OCI-LY1 (cell line): ENCODE data around the gene CMIP.

Experiments used
- H2AFZ ChIP-seq: fragments of 200-600 bp; sonication (generic), shearing (Covaris generic); 2 replicates; pipeline ENCODE4 v1.6.0; 2014; ENCODE audit warnings: antibody characterized with exemption, mild to moderate bottlenecking, low read length
- H3F3A ChIP-seq: fragments of 200-600 bp; sonication (generic), shearing (Covaris generic); 2 replicates; pipeline ENCODE4 v1.6.0; 2014; ENCODE audit warnings: mild to moderate bottlenecking, antibody characterized with exemption, low read length, moderate library complexity; ENCODE audit not compliant: insufficient read depth
- H3K27ac ChIP-seq: fragments of 200-600 bp; sonication (generic); 2 replicates; pipeline ENCODE4 v1.5.1; 2014; ENCODE audit warnings: low read length, mixed run types, mild to moderate bottlenecking, low read depth; ENCODE audit not compliant: poor library complexity, severe bottlenecking
- H3K27me3 ChIP-seq: fragments of 200-600 bp; sonication (generic); 2 replicates; pipeline ENCODE4 v1.6.0; 2014; ENCODE audit warnings: antibody characterized with exemption, mild to moderate bottlenecking, low read length, moderate library complexity; ENCODE audit not compliant: insufficient read depth
- H3K36me3 ChIP-seq: fragments of 200-600 bp; sonication (generic); 2 replicates; pipeline ENCODE4 v1.6.1; 2014; ENCODE audit warnings: mild to moderate bottlenecking, antibody characterized with exemption, low read length, moderate library complexity, mixed read lengths; ENCODE audit not compliant: insufficient read depth
- H3K4me1 ChIP-seq: fragments of 200-600 bp; sonication (generic); 2 replicates; pipeline ENCODE4 v1.5.1; 2014; ENCODE audit warnings: mild to moderate bottlenecking, low read length, moderate library complexity; ENCODE audit not compliant: insufficient read depth, severe bottlenecking
- H3K4me2 ChIP-seq: fragments of 200-600 bp; sonication (generic), shearing (Covaris generic); 2 replicates; pipeline ENCODE4 v1.6.1; 2014; ENCODE audit warnings: low read length
- H3K4me3 ChIP-seq: fragments of 200-600 bp; sonication (generic); 2 replicates; pipeline ENCODE4 v1.5.1; 2014; ENCODE audit warnings: low read length, low read depth, mild to moderate bottlenecking, mixed read lengths; ENCODE audit not compliant: poor library complexity, severe bottlenecking
- H3K79me2 ChIP-seq: fragments of 200-600 bp; shearing (Covaris generic); 2 replicates; pipeline ENCODE4 v1.6.1; 2016; ENCODE audit warnings: mixed run types, low read length, mixed read lengths; ENCODE audit not compliant: insufficient read depth
- H3K9ac ChIP-seq: fragments of 200-600 bp; sonication (generic), shearing (Covaris generic); 2 replicates; pipeline ENCODE4 v1.6.1; 2014; ENCODE audit warnings: mild to moderate bottlenecking, low read length, mixed read lengths
- H3K9me2 ChIP-seq: fragments of 200-600 bp; sonication (generic), shearing (Covaris generic); 2 replicates; pipeline ENCODE4 v1.6.1; 2014; ENCODE audit warnings: low read depth, mild to moderate bottlenecking, low read length, mixed read lengths
- H3K9me3 ChIP-seq: fragments of 200-600 bp; shearing (Covaris generic); 2 replicates; pipeline ENCODE4 v1.6.1; 2014; ENCODE audit warnings: low read length, mixed read lengths
- H4K20me1 ChIP-seq: fragments of 200-600 bp; sonication (generic), shearing (Covaris generic); 2 replicates; pipeline ENCODE4 v1.6.0; 2016; ENCODE audit warnings: mild to moderate bottlenecking, low read length; ENCODE audit not compliant: insufficient read depth
- CTCF ChIP-seq: fragments of 200-600 bp; sonication (generic), shearing (Covaris generic); IDR thresholded peaks from 2 replicates; pipeline ENCODE4 v1.5.1; 2017; ENCODE audit warnings: mild to moderate bottlenecking, antibody characterized with exemption, low read length, moderate library complexity, mixed read lengths
- EZH2 ChIP-seq: fragments of 200-600 bp; sonication (generic), shearing (Covaris generic); IDR thresholded peaks from 2 replicates; pipeline ENCODE4 v1.8.0; 2017; ENCODE audit warnings: borderline replicate concordance, mixed run types, mild to moderate bottlenecking, antibody characterized with exemption, low read length, moderate library complexity, mixed read lengths

CMIP gene

DNA sequence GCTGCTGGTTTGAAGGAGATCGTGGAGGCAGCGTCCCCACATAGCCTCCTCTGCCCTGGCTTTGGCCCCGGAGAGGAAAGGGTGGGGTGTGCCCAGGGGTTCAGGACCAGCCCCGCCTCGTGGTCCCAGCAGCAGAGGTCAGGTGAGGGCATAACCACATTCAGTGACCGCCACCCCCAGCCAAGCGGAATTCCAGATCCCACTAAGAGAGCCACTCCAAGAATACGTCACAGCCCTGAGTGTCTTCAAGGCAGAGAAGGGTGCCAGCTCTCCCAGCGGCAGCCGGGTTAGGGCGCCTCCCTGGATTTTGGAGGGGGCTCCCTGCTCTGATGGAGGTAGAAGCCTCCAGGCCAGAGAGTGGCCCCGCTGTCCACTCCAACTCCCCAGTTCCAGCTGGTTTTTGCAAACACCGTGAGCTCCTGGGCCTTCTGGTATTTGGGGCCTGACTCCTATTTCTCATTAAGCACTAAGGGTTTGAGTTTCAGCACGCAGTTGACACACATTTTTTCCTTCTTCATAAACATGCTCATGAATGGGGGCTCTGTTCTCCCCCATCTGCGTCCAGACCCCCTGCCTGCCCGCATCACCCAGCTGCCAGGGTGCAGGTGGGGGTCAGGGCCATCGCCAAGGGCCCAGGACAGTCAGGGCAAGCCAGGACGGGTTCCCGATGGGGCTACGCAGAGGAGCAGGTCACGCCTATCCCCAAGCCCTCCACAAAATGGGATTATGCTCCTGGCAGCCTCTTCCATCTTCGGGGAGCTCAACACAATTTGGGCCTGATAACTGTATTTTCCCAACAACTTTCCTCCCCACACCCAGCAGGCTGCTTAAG, 236.1 kb downstream of the CMIP start:
- Histone ChIP-seq H3K9ac (no peak overlapping the region), H3K4me1 (no peaks in the 10 kb centered on the region), H3K4me2 (no peak overlapping the region), H3K36me3 (peaks cover 58% of the 10 kb centered on the region), H3K79me2 (no peaks in the 10 kb centered on the region), H3K27ac (no peak overlapping the region), H3F3A (no peaks in the 10 kb centered on the region), H2AFZ (no peak overlapping the region), H3K9me2 (no peaks in the 10 kb centered on the region), H3K4me3 (no peak overlapping the region), H3K27me3 (no peaks in the 10 kb centered on the region), H3K9me3 (no peaks in the 10 kb centered on the region), H4K20me1 (no peaks in the 10 kb centered on the region)
- TF ChIP-seq CTCF (no peak), EZH2 (no peak)

DNA sequence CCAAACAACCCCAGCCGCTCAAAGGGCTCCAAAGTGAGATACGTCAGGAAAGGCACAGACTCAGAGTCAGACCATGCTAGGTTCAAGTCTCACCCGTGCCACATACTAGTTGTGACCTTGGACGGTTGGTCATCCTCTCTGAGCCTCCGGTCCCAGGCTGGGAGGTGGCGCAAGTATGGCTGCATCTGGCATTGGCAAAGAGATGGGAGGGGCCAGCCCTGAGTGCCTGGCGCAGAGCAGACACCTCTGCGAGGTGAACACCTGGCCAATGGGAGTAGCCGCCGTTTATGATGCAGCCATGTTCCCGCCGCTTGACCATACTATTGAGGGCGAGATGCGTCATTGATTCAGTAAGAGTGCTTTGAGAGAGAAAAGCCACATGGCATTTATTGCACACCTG, 236.7 kb downstream of the CMIP start:
- no peak overlapping the region for H3K27ac ChIP-seq

DNA sequence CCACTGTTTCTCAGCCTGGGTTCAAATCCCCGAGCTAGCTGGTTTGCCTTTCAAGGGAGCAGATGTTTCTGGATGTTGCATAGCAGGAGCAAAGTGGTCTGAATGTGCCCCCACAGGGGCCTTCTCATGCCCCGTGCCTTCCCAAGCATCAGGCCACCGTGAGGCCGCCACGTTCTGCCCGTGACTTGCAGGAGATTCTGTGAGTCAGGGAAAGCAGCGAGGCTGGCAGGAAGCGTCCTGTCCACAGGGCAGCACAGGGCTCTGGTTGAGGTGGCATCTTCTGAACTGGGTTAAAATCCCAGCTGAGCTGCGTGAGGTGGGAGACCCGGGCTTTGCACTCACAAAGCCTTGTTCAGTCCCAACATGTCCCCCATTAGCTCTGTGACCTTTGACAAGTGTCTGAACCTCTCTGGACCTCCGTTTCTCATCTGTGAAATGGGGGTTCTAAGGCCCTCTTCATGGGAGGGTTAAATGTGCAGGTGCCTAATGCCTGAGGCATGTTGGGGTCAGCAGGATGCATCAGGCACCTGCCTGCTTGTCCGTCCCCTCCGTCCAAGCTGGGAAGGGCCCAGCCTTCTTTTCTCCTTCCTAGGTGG, 239.7 kb downstream of the CMIP start:
- no peaks in the 10 kb centered on the region for H4K20me1 ChIP-seq

More for the DNA sequence above, 236.7 kb downstream of the CMIP start:
- Histone ChIP-seq H3K4me3 (no peak overlapping the region), H4K20me1 (no peaks in the 10 kb centered on the region), H3K4me1 (peaks cover 5% of the 10 kb centered on the region), H2AFZ (no peak overlapping the region), H3F3A (no peaks in the 10 kb centered on the region), H3K9ac (no peak overlapping the region), H3K4me2 (no peak overlapping the region), H3K36me3 (peaks cover 57% of the 10 kb centered on the region), H3K9me3 (no peaks in the 10 kb centered on the region), H3K79me2 (no peaks in the 10 kb centered on the region), H3K9me2 (no peaks in the 10 kb centered on the region), H3K27me3 (no peaks in the 10 kb centered on the region)
- TF ChIP-seq CTCF (no peak), EZH2 (no peak)

More for the DNA sequence above, 239.7 kb downstream of the CMIP start:
- H2AFZ ChIP-seq, result no peak overlapping the region
- H3K9me2 ChIP-seq, result no peaks in the 10 kb centered on the region
- H3K4me1 ChIP-seq, result peaks cover 29% of the 10 kb centered on the region
- H3K36me3 ChIP-seq, result peaks cover 29% of the 10 kb centered on the region
- no peaks in the 10 kb centered on the region for H3K9me3 ChIP-seq
- H3K79me2 ChIP-seq, result no peaks in the 10 kb centered on the region
- H3K4me3 ChIP-seq, result no peak overlapping the region
- H3K4me2 ChIP-seq, result no peak overlapping the region
- H3K9ac ChIP-seq, result no peak overlapping the region
- no peaks in the 10 kb centered on the region for H3F3A ChIP-seq
- H3K27ac ChIP-seq, result peak overlapping the region; percentile 95
- H3K27me3 ChIP-seq, result no peaks in the 10 kb centered on the region
- TF ChIP-seq CTCF, result no peak
- TF ChIP-seq EZH2, result no peak
